ENCODE measurements around the gene TASOR.

The TASOR gene

GRCh38 chr3:56688191-56688590 is 5.1 kb upstream of the TASOR start:
- no peak for DNase-seq

- no peak for DNase-seq
Measured at GRCh38 chr3:56684029-56684428, 964 bp upstream of the TASOR start.

GRCh38 chr3:56682462-56683121 is 473 bp downstream of the TASOR start:
- DNase-seq, result peak; percentile 59 to 89 (median 71)

GRCh38 chr3:56681984-56682461 is 1.0 kb downstream of the TASOR start:
- DNase-seq, result no peak

- no peak for DNase-seq
Measured at GRCh38 chr3:56680054-56680580, 2.9 kb downstream of the TASOR start.

GRCh38 chr3:56677286-56677685 is 5.8 kb downstream of the TASOR start:
- peak in 1 of 5 experiments; percentile 30 for DNase-seq

- DNase-seq, result no peak
Measured at GRCh38 chr3:56673781-56674457, 9.1 kb downstream of the TASOR start.

- peak in 2 of 5 experiments; percentile 22 to 54 for DNase-seq
Measured at GRCh38 chr3:56667973-56668579, 15.0 kb downstream of the TASOR start.

- DNase-seq, result no peak
Measured at GRCh38 chr3:56664823-56665222, 18.2 kb downstream of the TASOR start.

GRCh38 chr3:56655709-56656108 is 27.4 kb downstream of the TASOR start:
- DNase-seq, result no peak

- no peak for DNase-seq
Measured at GRCh38 chr3:56654460-56654859, 28.6 kb downstream of the TASOR start.

GRCh38 chr3:56645407-56645806 is 37.7 kb downstream of the TASOR start:
- DNase-seq, result no peak

GRCh38 chr3:56633602-56634535 is 49.2 kb downstream of the TASOR start:
- no peak for DNase-seq
